Stimulated activated naive CD4-positive, alpha-beta T cell (primary cell): ENCODE results near the gene GPC6.

Source experiments
- DNase-seq, 6 experiments: peaks; one replicate each; lab custom pipeline; 2025; lab: John Stamatoyannopoulos, UW

Gene GPC6

GRCh38 chr13:94212196-94212595 lies 985.6 kb downstream of the GPC6 start:
- no peak for DNase-seq

GRCh38 chr13:94214121-94214520 lies 987.5 kb downstream of the GPC6 start:
- no peak for DNase-seq

- no peak for DNase-seq
These were observed 988.4 kb downstream of the GPC6 start for GRCh38 chr13:94214975-94215374.

DNA sequence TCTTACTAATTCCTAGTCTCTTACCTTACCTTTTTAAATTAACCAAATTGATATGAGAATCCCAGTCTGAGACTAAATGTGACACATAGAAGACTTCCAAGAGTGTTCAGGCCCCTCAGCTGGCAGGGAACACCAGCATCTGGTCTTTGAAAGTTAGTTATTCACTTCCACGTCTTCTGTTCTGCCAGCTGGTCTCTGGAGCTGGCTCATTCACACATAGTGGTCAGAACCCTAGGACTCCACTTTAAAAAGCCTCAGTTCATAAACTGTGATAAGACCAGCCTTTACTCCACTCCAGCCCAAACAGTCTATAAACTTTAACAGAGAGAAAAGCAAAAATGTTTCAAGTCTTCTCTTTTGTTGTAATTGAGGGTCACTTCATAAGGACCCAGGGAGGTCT lies 989.9 kb downstream of the GPC6 start:
- DNase-seq, result no peak

DNA sequence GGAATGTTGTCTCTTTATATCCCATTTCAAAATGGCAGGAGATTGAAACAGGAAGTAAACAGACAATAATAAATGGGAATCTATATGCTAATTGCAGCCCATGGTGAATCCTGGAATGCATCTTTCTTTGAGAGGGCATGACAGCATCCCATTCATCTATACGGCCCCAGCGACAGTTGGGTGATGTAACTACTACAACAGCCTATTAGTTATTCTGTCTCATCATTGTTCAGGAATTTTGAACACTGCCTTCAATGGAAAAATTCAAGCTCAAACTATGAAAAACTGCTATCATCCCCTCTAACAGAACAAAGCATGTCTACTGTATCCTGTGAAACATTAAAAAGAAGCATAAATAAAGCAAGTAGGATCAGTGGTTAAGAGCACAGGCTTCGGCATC lies 990.8 kb downstream of the GPC6 start:
- no peak for DNase-seq

DNA sequence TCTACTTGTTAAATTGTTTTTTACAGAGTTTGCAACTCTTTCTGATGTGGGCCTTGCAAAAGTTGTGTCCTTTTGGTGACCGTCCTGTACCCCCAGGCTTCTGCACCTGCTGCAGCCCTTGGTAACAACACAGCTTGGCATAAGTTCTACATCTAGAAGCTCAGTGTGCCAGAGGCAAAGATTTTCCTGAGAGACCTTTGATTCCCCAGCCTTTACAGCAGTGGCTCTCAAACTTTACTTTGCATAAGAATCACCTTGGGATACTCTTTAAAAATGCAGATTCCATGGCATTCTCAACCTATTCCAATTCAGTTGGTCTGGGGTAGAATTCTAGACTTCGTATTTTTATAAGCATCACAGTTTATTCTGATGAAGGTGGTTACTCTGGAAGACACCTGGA lies 991.9 kb downstream of the GPC6 start:
- no peak for DNase-seq

- no peak for DNase-seq
These were observed 992.3 kb downstream of the GPC6 start for GRCh38 chr13:94218951-94219350.

DNA sequence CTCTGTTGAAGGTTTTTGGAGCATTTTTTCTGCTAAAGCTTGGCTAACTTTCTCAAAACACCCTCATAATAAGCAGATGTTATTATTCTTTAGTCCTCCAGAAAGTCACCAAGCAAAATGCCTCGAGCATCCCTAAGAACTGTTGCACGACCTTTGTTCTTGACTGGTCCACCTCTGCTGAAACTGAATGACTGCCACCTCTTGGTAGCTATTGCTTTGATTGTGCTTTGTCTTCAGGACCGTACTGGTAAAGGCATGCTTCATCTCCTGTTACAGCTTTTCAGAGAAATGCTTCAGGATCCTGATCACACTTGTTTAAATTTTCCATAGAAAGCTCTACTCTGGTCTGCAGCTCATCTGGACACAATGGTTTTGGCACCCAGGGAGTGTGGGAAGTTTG lies 998.1 kb downstream of the GPC6 start:
- no peak for DNase-seq

DNA sequence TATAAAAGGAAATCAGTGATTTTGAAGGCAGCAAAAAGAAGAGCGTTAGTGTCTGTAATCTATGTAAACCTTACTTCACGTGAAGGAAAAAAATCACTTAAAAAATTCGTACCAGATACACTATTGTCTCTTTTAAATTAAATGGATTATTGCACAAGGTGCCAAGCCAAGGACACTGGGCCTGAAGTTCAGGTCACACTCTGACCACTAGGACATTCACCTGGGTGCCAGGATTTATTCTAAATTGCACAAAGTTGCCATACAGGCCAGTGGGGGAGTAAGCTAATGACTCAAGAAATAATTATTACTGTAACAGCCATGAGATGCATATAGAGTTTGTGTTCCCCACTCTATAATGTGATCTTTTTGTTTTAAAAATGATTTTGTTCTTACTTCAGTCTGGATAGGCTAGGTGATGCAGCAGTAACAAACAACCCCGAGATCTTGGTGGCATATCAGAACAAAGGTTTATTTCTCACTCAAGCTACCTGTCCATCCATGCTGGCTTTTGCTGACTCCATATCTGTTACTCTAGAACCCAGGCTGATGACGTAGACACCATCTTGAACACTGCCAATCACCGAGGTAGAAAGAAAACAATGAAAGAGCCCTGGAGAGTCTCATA lies 1000.8 kb downstream of the GPC6 start:
- no peak for DNase-seq

DNA sequence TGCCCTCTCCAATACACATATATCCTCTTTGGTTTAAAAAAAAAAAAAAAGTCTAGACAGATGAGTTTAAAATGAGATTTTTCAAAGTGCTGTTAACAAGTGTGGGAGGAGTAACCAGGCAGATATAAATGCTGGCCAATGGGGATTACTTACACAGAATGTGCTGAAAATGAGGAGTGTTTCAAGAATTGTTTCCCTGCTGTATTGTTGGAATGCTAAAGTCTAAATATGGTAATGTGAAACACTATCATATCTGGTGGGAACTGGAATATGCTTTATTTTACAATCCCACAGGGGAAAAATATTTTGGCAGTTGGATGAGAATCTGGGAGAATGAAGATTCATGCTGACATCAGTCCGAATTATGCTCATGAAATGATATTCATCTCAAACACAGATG lies 1002.2 kb downstream of the GPC6 start:
- DNase-seq, result no peak

DNA sequence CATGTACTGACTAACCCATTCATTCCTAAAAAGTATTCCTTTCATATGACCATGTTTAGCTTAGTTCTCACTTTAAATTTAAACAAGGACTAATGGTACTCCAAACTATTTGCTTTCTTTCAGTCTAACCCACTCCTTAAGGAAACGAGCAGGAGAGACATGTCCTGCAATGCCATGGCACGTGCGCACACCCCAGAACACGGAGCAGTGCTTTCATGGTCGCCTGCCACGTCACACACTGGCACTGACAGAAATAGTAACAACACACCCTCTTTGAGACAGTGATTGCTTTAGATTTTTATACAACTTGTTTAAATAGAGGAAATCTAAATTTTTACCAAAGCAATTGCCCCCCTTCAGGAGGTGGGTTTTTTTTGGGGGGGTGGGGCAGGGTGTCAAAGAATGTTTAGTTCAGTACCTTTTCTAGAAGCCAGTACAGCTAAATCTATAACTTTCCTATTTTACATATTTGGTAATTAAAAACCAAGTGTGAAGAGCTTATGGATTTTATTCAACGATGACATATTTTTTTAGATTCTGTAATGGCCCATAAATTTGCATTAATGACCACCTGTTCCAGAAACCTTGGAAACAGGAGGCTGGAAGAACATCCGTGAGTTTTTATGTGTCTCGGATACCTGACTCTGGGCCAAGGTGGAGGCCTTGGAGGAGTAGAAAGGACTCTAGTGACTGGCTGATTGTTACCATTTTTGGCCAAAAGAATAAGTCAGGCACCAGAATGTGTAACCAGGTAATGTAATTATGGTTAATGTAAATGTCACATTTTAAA lies 1005.7 kb downstream of the GPC6 start:
- no peak for DNase-seq

DNA sequence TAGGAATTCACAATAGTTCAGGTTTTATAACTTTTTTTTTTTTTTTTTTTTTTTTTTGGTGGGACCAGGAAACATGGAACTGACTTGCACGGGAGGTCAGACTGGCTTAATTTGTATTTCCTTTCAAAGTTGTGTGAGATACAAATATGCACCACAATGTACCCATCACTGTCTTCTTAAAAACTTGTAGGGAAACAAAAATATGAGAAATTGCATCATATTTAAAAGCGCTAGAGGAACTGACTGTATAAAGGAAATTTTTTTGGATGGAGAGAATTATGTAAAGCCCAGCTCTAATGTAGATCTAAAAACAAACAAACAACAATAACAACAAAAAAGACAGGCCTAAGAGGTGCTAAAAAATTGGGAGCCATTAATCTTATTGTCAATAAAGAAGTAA lies 1006.3 kb downstream of the GPC6 start:
- no peak for DNase-seq

GRCh38 chr13:94233401-94233800 lies 1006.8 kb downstream of the GPC6 start:
- DNase-seq, result no peak

DNA sequence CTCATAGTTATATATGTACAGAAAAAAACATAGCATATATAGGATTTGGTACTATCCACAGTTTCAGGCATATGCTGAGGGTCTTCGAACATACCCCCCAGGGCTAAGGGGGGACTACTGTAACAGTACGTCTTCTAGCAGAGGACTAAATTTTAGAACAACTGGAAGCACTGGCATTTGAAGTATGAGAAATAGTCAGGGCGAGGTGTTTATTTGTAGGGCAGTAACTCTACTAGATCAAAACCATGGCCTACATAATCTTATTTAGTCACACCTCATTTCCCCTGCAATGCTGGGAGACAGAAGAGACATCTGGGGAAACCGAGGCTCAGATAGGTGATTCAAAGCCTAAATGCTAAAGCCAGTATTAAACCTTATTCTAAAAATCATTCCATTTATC lies 1007.2 kb downstream of the GPC6 start:
- no peak for DNase-seq

DNA sequence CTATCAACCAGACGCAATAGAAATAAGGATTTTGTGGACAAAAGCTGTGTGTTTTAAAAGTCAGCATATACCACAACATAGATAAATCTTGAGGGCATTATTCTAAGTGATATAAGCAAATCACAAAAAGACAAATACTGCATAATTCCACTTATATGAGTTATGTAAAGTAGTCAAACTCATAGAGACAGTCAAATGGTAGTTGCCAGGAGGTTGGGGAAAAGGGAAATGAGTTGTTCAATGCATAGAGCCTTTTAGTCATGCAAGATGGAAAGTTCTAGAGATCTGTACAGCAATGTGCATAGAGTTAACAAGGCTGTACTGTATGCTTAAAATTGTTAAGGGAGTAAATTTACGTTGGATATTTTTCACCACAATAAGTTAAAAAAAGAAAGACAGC lies 1008.1 kb downstream of the GPC6 start:
- DNase-seq, result no peak

GRCh38 chr13:94236132-94236531 lies 1009.5 kb downstream of the GPC6 start:
- DNase-seq, result no peak

GRCh38 chr13:94236872-94237271 lies 1010.3 kb downstream of the GPC6 start:
- DNase-seq, result peak in 1 of 6 experiments; percentile 5

DNA sequence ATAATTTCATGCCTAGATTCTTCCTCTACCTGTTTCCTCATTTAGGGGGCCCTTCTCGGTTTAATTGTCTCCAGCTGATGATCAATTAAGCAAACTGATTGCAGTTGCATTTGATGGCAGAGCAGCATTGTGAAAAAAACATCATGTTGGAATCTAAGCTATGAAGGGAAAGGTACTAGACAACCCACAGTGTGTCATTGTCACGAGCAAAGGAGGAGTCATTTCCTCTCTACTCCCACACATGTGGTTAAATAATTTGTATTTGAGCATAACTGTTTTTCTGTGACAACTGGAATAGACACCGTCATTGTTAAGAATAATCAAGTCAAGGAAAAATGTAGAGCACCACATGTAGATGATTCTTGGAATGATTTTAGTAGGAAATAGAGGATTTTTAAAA lies 1012.5 kb downstream of the GPC6 start:
- peak in 3 of 6 experiments; percentile 16 to 40 (median 30) for DNase-seq

DNA sequence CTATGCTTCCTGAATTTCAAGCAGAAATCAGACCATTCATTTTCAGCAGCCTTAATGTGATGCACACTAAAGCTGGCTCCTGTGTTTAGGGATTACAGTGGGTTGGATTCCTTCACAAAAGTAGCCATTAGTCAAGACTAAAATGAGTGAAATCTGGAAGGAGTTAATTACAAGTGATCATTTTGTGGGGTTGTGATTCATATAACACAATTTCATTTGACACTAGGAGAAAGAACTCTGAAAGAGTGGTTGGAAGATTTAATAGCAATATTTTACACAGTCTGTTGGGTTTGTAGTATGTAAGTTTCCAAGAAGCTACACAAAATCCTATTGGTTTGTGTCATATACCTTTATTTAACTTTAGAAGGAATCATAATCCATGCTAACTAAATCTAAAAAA lies 1015.9 kb downstream of the GPC6 start:
- no peak for DNase-seq

DNA sequence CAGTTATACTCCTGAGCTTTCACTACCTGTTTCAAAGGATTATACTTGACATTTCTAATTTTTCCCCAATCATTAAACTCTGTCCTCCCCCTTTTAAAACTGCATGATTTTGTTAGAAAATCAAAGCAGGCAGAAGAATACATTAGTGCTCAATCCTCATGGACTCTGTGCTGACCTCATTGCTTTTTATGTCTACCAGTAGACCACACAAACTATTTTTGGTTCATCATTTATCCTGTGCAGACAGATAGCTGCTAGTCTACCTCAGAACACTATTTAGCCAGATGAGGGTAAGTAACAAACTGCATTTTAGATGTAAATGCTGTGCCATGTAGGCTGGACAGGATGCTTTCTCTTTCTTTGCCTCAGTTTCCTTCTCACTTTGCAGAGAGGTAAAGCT lies 1016.9 kb downstream of the GPC6 start:
- DNase-seq, result no peak

DNA sequence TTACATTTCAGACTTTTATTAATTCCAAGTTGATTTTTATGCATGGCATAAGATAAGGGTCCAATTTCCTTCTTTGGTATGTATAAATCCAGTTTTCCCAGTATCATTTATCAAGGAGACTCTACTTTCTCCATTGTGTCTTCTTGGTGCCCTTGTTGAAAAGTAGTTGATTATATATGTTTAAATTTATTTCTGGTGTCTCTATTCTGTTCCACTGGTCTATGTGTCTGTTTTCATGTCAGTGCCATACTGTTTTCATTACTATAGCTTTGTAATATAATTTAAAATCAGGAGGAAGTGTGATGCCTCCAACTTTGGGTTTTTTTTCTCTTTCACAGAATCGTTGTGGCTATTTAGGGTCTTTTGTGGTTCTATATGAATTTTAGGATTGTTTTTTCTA lies 1019.9 kb downstream of the GPC6 start:
- no peak for DNase-seq

- DNase-seq, result no peak
These were observed 1021.3 kb downstream of the GPC6 start for GRCh38 chr13:94247890-94248289.

DNA sequence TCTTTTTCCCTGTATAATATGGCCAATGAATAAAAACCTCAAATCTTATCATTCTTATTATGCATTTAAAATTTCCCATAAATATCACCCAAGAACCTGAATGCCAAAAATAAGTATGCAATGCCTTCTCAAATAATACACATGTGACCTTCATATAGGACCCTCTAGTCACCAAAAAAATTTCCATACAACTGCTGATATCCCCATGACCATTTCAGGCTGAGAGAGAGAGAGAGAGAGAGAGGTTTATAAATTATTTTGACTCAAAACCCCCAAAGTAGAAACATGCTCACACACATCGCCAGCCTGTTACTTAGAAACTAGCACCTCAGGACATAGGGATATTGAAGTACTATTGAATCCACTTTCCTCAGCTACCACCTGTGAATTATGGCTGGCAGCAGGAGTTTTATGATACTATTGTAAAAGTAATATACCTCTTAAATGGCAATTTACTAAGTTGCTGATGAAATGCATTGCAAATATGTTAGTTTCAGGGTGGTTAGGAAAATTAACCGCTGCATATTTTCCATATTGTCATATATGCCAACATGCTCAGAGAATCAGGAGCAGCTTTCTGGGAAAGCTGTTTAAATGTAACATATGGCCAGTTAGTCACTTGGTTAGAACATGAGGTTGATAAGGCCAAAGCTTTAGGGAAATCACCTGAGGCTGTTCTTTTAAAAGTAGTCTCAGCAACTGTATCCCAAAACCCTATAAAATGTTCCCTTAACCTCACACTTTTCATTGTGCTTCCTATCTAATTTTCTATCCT lies 1022.0 kb downstream of the GPC6 start:
- DNase-seq, result no peak
